IMR-90 (cell line): ENCODE measurements around the gene CAMK4. TPM values are rescaled to one million over a fixed set of nuclear protein-coding genes. Genes with fewer than 3 reads are reported as not detected.

Experiments used
- ATAC-seq: fragments of 200-7000 bp; cut with Tn5 transposase; 2 replicates; pipeline ENCODE4 v1.9.1; 2020; ENCODE audit warnings: low read depth, mild to moderate bottlenecking, moderate library complexity
- BruUV-seq: library from RNA; stranded (reverse); fragments of 400-500 nt; replicated peaks from 2 replicates; lab custom pipeline; 2021; lab: Mats Ljungman, UMichigan
- CTCF ChIA-PET: fragments of 300-600 bp; formaldehyde crosslinking; extraction: SDS; loops from one replicate; lab custom pipeline; 2021; ENCODE audit warnings: antibody characterized with exemption; lab: Yijun Ruan, JAX
- POLR2A ChIA-PET: fragments of 300-600 bp; sonication (Branson Sonifier 250); formaldehyde crosslinking; loops from one replicate; lab custom pipeline; 2022; ENCODE audit warnings: antibody characterized with exemption; ENCODE audit not compliant: unreplicated experiment; lab: Charles Lee
- DNase-seq: peaks from one replicate; pipeline ENCODE4 v3.0.0; 2013
- H2AFZ ChIP-seq: replicated peaks from 2 replicates; pipeline ENCODE3; 2013; ENCODE audit warnings: low read length, mild to moderate bottlenecking; ENCODE audit not compliant: poor library complexity
- H2AK5ac ChIP-seq: 2 replicates; pipeline ENCODE4 v1.6.1; 2013; ENCODE audit warnings: low read depth, low read length, inconsistent platforms
- H2AK9ac ChIP-seq: replicated peaks from 2 replicates; pipeline ENCODE3; 2013; ENCODE audit warnings: mild to moderate bottlenecking, low read depth, low read length, moderate library complexity; ENCODE audit not compliant: poor library complexity
- H2BK120ac ChIP-seq: 2 replicates; pipeline ENCODE4 v1.6.1; 2013; ENCODE audit warnings: low read depth, low read length, inconsistent platforms
- H2BK15ac ChIP-seq: 3 replicates; pipeline ENCODE4 v1.6.1; 2013; ENCODE audit warnings: low read depth, low read length, inconsistent platforms
- H2BK20ac ChIP-seq: 2 replicates; pipeline ENCODE4 v1.6.1; 2013; ENCODE audit warnings: low read depth, mild to moderate bottlenecking, inconsistent platforms, low read length, moderate library complexity
- H2BK5ac ChIP-seq: 2 replicates; pipeline ENCODE4 v1.6.1; 2013; ENCODE audit warnings: mild to moderate bottlenecking, low read depth, low read length, inconsistent platforms; ENCODE audit not compliant: poor library complexity, severe bottlenecking
- H3K14ac ChIP-seq: replicated peaks from 2 replicates; pipeline ENCODE4 v1.6.1; 2013; ENCODE audit warnings: low read depth, low read length, inconsistent platforms
- H3K18ac ChIP-seq: 2 replicates; pipeline ENCODE4 v1.6.1; 2013; ENCODE audit warnings: low read depth, low read length, control low read depth
- H3K23ac ChIP-seq: 2 replicates; pipeline ENCODE4 v1.6.1; 2013; ENCODE audit warnings: low read depth, low read length, inconsistent platforms
- H3K27ac ChIP-seq: 2 replicates; pipeline ENCODE4 v1.5.1; 2013; ENCODE audit warnings: mild to moderate bottlenecking, control low read depth, low read length; ENCODE audit not compliant: insufficient read depth
- H3K27me3 ChIP-seq: 2 replicates; pipeline ENCODE4 v1.6.1; 2013; ENCODE audit warnings: low read length; ENCODE audit not compliant: control insufficient read depth, insufficient read depth
- H3K36me3 ChIP-seq: 2 replicates; pipeline ENCODE4 v1.6.1; 2013; ENCODE audit warnings: low read length, mixed read lengths; ENCODE audit not compliant: control insufficient read depth, insufficient read depth
- H3K4ac ChIP-seq: 2 replicates; pipeline ENCODE4 v1.6.1; 2013; ENCODE audit warnings: low read depth, low read length, inconsistent platforms
- H3K4me1 ChIP-seq: 2 replicates; pipeline ENCODE4 v1.6.1; 2013; ENCODE audit warnings: low read length, mixed read lengths; ENCODE audit not compliant: control insufficient read depth, insufficient read depth
- H3K4me2 ChIP-seq: 2 replicates; pipeline ENCODE4 v1.6.1; 2013; ENCODE audit warnings: low read depth, mild to moderate bottlenecking, control low read depth, low read length, moderate library complexity
- H3K4me3 ChIP-seq: 2 replicates; pipeline ENCODE4 v1.5.1; 2013; ENCODE audit warnings: low read depth, mild to moderate bottlenecking, control low read depth, low read length, moderate library complexity; ENCODE audit not compliant: insufficient read depth
- H3K56ac ChIP-seq: 2 replicates; pipeline ENCODE4 v1.6.1; 2013; ENCODE audit warnings: low read length, inconsistent platforms; ENCODE audit not compliant: insufficient read depth; ENCODE audit errors: extremely low read depth
- H3K79me1 ChIP-seq, 2 experiments: 2 replicates each; pipeline ENCODE4 v1.6.1; 2013; ENCODE audit warnings: low read length in 2 of 2, inconsistent platforms in 1 of 2, low read depth in 1 of 2
- H3K9ac ChIP-seq: 2 replicates; pipeline ENCODE4 v1.6.1; 2013; ENCODE audit warnings: low read depth, low read length, control low read depth
- H3K9me1 ChIP-seq: 2 replicates; pipeline ENCODE4 v1.6.1; 2013; ENCODE audit warnings: low read length, inconsistent platforms; ENCODE audit not compliant: insufficient read depth
- H3K9me3 ChIP-seq: 2 replicates; pipeline ENCODE4 v1.6.1; 2013; ENCODE audit warnings: low read length; ENCODE audit not compliant: control insufficient read depth, insufficient read depth
- H4K20me1 ChIP-seq: 2 replicates; pipeline ENCODE4 v1.6.1; 2013; ENCODE audit warnings: low read length, inconsistent platforms; ENCODE audit not compliant: insufficient read depth
- H4K5ac ChIP-seq: 2 replicates; pipeline ENCODE4 v1.6.1; 2013; ENCODE audit warnings: mild to moderate bottlenecking, low read depth, low read length, control low read depth
- H4K8ac ChIP-seq, 2 experiments: 2 replicates each; pipeline ENCODE4 v1.6.1; 2013; ENCODE audit warnings: low read depth in 2 of 2, low read length in 2 of 2, control low read depth in 1 of 2, inconsistent platforms in 1 of 2
- H4K91ac ChIP-seq: 2 replicates; pipeline ENCODE4 v1.6.1; 2013; ENCODE audit warnings: low read depth, low read length, inconsistent platforms; ENCODE audit not compliant: insufficient read depth
- CHD1 ChIP-seq: IDR thresholded peaks from 2 replicates; pipeline ENCODE4 v1.6.1; 2012; ENCODE audit warnings: low read depth, low read length, improper control_type of control experiment
- FOS ChIP-seq: fragments of 150-350 bp; IDR thresholded peaks from 2 replicates; pipeline ENCODE4 v1.6.1; 2016; ENCODE audit warnings: low read depth, low read length
- MAFK ChIP-seq: IDR thresholded peaks from 2 replicates; pipeline ENCODE4 v1.6.1; 2012; ENCODE audit warnings: low read depth, low read length, improper control_type of control experiment
- RCOR1 ChIP-seq: IDR thresholded peaks from 2 replicates; pipeline ENCODE4 v1.6.1; 2012; ENCODE audit warnings: mild to moderate bottlenecking, low read length, improper control_type of control experiment; ENCODE audit not compliant: insufficient replicate concordance
- SMC3 ChIP-seq: fragments of 150-350 bp; IDR thresholded peaks from 2 replicates; pipeline ENCODE4 v1.6.1; 2016; ENCODE audit warnings: low read depth, mild to moderate bottlenecking, antibody characterized with exemption, low read length, moderate library complexity
- WGBS, 2 experiments: methylation state at CpG; one replicate each; pipeline versions ENCODE4 v1.1.5 to v1.1.7; 2013; ENCODE audit warnings: missing lambda C conversion rate in 2 of 2; ENCODE audit not compliant: insufficient read length in 1 of 2; ENCODE audit errors: extremely low coverage in 2 of 2; 5-methylcytosine and 5-hydroxymethylcytosine counted together
- dilution Hi-C: fragments of 300-500 bp; cut with HindIII; formaldehyde crosslinking; loops from one replicate; pipeline ENCODE4 v1.14.3; 2018; ENCODE audit warnings: low sequenced_read_pairs; ENCODE audit not compliant: unreplicated experiment
- in situ Hi-C: fragments of 300-500 bp; cut with MboI; formaldehyde crosslinking; loops from 3 replicates; pipeline ENCODE4 v1.14.3; 2019; ENCODE audit warnings: low sequenced_read_pairs, inconsistent platforms, mixed read lengths
- intact Hi-C: fragments of 100-400 bp; cut with micrococcal nuclease; formaldehyde crosslinking; loops from 2 replicates; pipeline ENCODE4 v1.10.0; 2022
- polyA plus RNA-seq, 3 experiments: library from polyadenylated mRNA; depleted of rRNA; stranded (reverse); fragments of >200 nt; gene quantifications; 2 replicates each; pipeline ENCODE4 v1.2.3, GENCODE V29; 2012; ENCODE audit warnings: low replicate concordance in 1 of 3
- total RNA-seq: library from RNA; depleted of rRNA; stranded (reverse); fragments of >200 nt; gene quantifications from 2 replicates; pipeline ENCODE4 v1.2.3, GENCODE V29; 2012
- TF ChIP-seq, protein P1 (sequence below): fragments of 150-350 bp; IDR thresholded peaks from 2 replicates; pipeline ENCODE4 v1.6.1; 2017; ENCODE audit warnings: mild to moderate bottlenecking, antibody characterized with exemption, low read length, low read depth

Gene CAMK4
- total and polyA plus RNA-seq, 2 of the 4 experiments (the other 2 are of a cell fraction): 3.7 to 4.8 TPM

- Histone ChIP-seq H3K79me1 (no peaks in the 10 kb centered on the region), H2AK5ac (no peak overlapping the region), H3K9ac (no peak overlapping the region), H2AFZ (no peak overlapping the region), H2BK120ac (no peak overlapping the region), H4K20me1 (no peaks in the 10 kb centered on the region), H3K36me3 (no peaks in the 10 kb centered on the region), H3K14ac (no peak overlapping the region), H3K9me3 (no peaks in the 10 kb centered on the region), H4K91ac (no peak overlapping the region), H3K4me1 (0 out of 2 replicates have a peak, but pooled peaks cover 2% of the 10 kb centered on the region), H3K23ac (no peak overlapping the region), H4K8ac (no peak overlapping the region), H3K4ac (no peak overlapping the region), H3K9me1 (no peaks in the 10 kb centered on the region), H2BK15ac (no peak overlapping the region), H3K27ac (no peak overlapping the region), H4K5ac (no peak overlapping the region), H3K27me3 (no peaks in the 10 kb centered on the region), H3K4me2 (no peak overlapping the region), H3K56ac (no peak overlapping the region), H2BK20ac (no peak overlapping the region), H3K4me3 (no peak overlapping the region), H2BK5ac (no peak overlapping the region), H2AK9ac (no peak overlapping the region), H3K18ac (no peak overlapping the region)
- WGBS, 2 experiments: 80% methylated on average over 1 of the region's 1 CpG; no CpG with 5 or more reads in 1 of the 2 experiments
- POLR2A ChIA-PET: no interaction called here
- intact Hi-C loops (no loop called here), in situ Hi-C loops (no loop called here), dilution Hi-C loops (no loop called here)
- BruUV-seq: no TSS peak
- TF ChIP-seq SMC3: no peak
- TF ChIP-seq FOS: no peak
- no peak for TF ChIP-seq CHD1
- TF ChIP-seq RCOR1: no peak
- no peak for TF ChIP-seq MAFK
- TF ChIP-seq, protein P1, sequence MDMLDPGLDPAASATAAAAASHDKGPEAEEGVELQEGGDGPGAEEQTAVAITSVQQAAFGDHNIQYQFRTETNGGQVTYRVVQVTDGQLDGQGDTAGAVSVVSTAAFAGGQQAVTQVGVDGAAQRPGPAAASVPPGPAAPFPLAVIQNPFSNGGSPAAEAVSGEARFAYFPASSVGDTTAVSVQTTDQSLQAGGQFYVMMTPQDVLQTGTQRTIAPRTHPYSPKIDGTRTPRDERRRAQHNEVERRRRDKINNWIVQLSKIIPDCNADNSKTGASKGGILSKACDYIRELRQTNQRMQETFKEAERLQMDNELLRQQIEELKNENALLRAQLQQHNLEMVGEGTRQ: no peak
- no peak for ATAC-seq
- DNase-seq: no peak
- CTCF ChIA-PET: no interaction called here
Observed at GRCh38 chr5:111349429-111349828, 125.2 kb downstream of the CAMK4 start.
